Mesothelial cell of epicardium (in vitro differentiated cells): ENCODE results near the gene PPP2R3A. TPM values are rescaled to one million over a fixed set of nuclear protein-coding genes. Genes with fewer than 3 reads are reported as not detected.
"Not testable (repeated sequence)": the region's sequence is repeated elsewhere in the genome, so short reads cannot be mapped to it uniquely, and the experiment has no call there.

ENCODE experiments used
- DNase-seq, 2 experiments: peaks; one replicate each; pipeline ENCODE4 v3.0.0; 2021; ENCODE audit warnings: low spot score in 2 of 2; ENCODE audit not compliant: unreplicated experiment in 2 of 2
- H3K27ac Mint-ChIP-seq: 2 replicates; pipeline ENCODE4 v1.8.0; 2021; ENCODE audit warnings: mixed read lengths
- H3K27me3 Mint-ChIP-seq: 2 replicates; pipeline ENCODE4 v1.8.0; 2021; ENCODE audit warnings: low read depth, mixed read lengths
- H3K36me3 Mint-ChIP-seq: 2 replicates; pipeline ENCODE4 v1.8.0; 2021; ENCODE audit warnings: mixed read lengths
- H3K4me1 Mint-ChIP-seq: 2 replicates; pipeline ENCODE4 v1.8.0; 2021; ENCODE audit warnings: mixed read lengths
- H3K4me3 Mint-ChIP-seq: 2 replicates; pipeline ENCODE4 v1.8.0; 2021; ENCODE audit warnings: mild to moderate bottlenecking, moderate library complexity, mixed read lengths
- H3K9me3 Mint-ChIP-seq: 2 replicates; pipeline ENCODE4 v1.8.0; 2021; ENCODE audit warnings: mixed read lengths
- CTCF ChIP-seq: fragments of 200-600 bp; sonication (generic); IDR thresholded peaks from one replicate; pipeline ENCODE4 v1.5.0; 2021; ENCODE audit warnings: antibody characterized with exemption; ENCODE audit not compliant: unreplicated experiment
- total RNA-seq: library from RNA; stranded (reverse); gene quantifications from 3 replicates; pipeline ENCODE4 v1.2.1, GENCODE V29; 2021

The PPP2R3A gene
- total RNA-seq, 1 donor from 2014 or later, result 18.7 TPM

DNA sequence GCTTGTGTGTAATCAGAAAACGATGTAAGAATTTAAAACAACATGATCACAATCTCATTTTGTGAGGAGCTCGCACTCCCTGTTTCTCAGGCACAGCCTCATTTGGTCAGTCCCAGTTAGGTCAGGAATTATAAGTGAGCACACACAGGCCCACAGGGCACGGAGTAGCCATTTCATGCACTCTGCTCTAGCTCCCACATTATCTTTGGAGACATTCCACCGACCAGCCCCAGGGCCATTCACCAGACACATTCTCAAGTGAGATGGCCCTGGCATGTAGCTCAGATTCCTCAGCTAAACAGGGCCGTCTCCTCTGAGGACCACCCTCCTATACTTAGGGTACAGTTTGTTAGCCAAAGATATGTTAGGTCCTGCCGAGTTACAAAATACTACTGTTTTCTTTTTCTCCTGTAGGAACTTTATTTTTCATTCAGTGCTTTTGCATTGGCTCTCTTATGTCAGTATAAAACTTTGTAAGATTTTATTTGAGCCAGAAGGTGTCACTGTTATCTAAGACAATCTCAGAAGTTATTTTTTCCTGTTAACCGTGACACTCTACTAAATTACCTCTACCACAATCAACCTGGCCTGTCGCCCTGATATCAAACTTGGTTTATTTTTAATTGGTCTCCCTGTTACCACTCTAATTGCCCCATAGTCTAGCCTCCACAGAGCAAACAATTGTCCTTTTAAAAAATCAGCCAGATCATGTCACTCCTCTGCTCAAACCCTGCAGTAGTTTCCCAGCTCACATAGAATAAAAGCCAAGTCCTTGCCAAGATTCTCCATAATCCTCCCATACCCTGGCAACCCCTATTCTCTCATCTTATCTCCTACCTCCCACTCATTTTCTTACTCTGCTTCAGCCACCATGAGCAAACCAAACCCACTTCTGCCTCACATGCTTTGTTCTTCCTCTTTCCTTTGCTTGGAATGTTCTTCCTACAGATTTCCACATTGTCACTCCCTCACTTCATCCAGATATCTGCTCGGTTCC lies 105.7 kb downstream of the PPP2R3A start:
- Mint-ChIP-seq H3K27me3 (no peaks in the 10 kb centered on the region), H3K9me3 (peaks cover 4% of the 10 kb centered on the region), H3K4me3 (no peak overlapping the region), H3K27ac (peak overlapping the region; percentile 79), H3K36me3 (peaks cover 7% of the 10 kb centered on the region), H3K4me1 (peaks cover 21% of the 10 kb centered on the region)
- no peak for TF ChIP-seq CTCF
- no peak for DNase-seq

DNA sequence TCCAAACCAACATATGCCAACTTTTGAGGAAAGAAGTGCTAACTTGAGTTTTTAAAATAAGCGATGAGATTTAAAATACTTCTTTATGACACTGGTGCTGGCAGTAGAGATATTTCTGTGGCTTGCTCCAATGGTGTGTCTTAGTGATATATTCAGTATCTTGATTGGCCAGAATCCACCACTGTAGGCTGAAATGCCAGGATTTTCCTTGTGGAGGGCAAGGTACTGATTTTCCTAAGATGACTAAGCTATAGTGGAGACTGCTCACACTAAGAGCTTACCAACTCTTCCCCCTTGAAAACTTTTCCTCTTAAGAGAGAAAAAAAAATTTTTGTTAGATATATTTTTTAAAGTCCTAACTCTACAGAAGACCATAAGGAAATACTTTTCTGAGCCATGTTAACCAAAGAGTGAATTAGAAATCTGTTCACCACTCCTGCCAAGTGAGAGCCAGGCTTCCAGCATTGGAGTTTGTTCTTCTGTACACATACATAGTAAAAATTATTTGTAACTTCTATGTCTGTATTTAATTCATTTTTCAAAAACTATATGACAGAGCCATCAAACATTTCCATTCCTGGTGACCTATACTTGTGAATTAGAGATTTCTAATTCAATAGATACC lies 109.1 kb downstream of the PPP2R3A start:
- H3K36me3 Mint-ChIP-seq, result peaks cover under 1% of the 10 kb centered on the region
- H3K27me3 Mint-ChIP-seq, result no peaks in the 10 kb centered on the region
- H3K9me3 Mint-ChIP-seq, result no peaks in the 10 kb centered on the region
- no peak overlapping the region for H3K27ac Mint-ChIP-seq
- H3K4me1 Mint-ChIP-seq, result peaks cover 27% of the 10 kb centered on the region
- no peak overlapping the region for H3K4me3 Mint-ChIP-seq
- no peak for DNase-seq
- no peak for TF ChIP-seq CTCF

GRCh38 chr3:136075218-136075808 lies 109.8 kb downstream of the PPP2R3A start:
- peak; percentile 92 for TF ChIP-seq CTCF
- Mint-ChIP-seq H3K9me3 (no peaks in the 10 kb centered on the region), H3K4me1 (peaks cover 26% of the 10 kb centered on the region), H3K27me3 (no peaks in the 10 kb centered on the region), H3K4me3 (no peak overlapping the region), H3K27ac (no peak overlapping the region), H3K36me3 (peaks cover 2% of the 10 kb centered on the region)
- peak; percentile 26 to 73 for DNase-seq

GRCh38 chr3:136075811-136076210 lies 110.3 kb downstream of the PPP2R3A start:
- DNase-seq, result no peak
- H3K4me3 Mint-ChIP-seq, result no peak overlapping the region
- no peak overlapping the region for H3K27ac Mint-ChIP-seq
- TF ChIP-seq CTCF, result no peak
- H3K36me3 Mint-ChIP-seq, result peaks cover 2% of the 10 kb centered on the region
- peaks cover 23% of the 10 kb centered on the region for H3K4me1 Mint-ChIP-seq
- H3K9me3 Mint-ChIP-seq, result no peaks in the 10 kb centered on the region
- no peaks in the 10 kb centered on the region for H3K27me3 Mint-ChIP-seq

DNA sequence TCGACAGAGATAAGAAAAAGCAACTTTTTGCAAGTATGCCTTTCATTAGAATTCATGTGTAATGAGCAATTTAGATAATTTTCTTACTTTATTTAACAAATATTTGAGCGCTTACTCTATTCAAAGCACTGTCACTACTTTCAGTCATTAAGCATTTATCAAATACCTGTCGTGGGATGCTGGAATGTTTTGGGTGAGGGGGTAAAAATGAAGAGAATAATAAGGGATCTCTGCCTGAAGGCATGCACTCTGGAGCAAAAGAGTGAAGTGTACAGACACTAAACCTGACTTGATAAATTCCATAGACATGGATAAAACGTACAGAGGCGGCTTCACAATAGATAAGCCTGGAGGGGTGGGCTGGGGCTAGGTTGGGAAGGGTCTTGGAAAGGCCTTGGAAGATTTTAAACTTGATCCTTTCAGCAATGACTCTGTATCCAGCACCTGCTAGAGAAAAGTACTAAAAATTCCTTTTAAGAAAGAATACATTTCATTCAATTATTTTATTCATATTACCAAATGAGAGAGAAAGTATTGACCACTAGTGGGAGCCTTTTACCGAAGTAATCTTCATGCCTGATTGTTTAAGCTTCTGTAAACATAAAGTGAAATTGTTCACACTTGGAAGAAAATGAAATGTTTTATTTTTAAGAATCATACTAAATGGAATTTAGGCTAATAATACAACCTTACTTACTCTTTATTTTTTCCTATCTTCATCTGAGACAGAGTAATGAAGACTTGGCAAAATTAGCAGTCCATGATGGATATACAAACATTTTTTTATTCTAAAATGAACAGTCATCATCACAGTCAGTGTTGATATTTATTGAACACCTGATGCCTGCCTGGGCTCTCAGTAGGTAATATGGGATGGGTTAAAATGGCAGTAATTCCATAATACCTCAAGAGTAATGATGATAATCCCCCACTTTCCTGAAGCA lies 113.2 kb downstream of the PPP2R3A start:
- no peaks in the 10 kb centered on the region for H3K27me3 Mint-ChIP-seq
- H3K9me3 Mint-ChIP-seq, result peaks cover 5% of the 10 kb centered on the region
- H3K27ac Mint-ChIP-seq, result peak overlapping the region; percentile 54
- DNase-seq, result no peak
- H3K4me1 Mint-ChIP-seq, result peaks cover 10% of the 10 kb centered on the region
- TF ChIP-seq CTCF, result peak; percentile 48
- no peak overlapping the region for H3K4me3 Mint-ChIP-seq
- H3K36me3 Mint-ChIP-seq, result peaks cover 25% of the 10 kb centered on the region

GRCh38 chr3:136083641-136084382 lies 118.3 kb downstream of the PPP2R3A start:
- not testable (repeated sequence) for H3K27me3 Mint-ChIP-seq, H3K27ac Mint-ChIP-seq, DNase-seq, H3K4me3 Mint-ChIP-seq, H3K4me1 Mint-ChIP-seq
- Mint-ChIP-seq H3K36me3 (peaks cover 61% of the 10 kb centered on the region), H3K9me3 (peaks cover 22% of the 10 kb centered on the region)

DNA sequence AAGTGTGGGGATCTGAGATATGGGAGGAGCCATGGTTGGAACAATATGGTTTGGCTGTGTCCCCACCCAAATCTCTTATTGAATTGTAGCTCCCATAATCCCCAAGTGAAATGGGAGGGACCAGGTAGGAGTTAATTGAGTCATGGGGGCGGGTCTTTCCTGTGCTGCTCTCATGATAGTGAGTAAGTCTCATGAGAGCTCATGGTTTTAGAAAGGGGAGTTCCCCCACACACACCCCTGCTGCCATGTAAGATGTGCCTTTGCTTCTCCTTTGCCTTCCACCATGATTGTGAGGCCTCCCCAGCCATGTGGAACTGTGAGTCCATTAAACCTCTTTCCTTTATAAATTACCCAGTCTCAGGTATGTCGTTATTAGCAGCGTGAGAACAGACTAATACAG lies 119.5 kb downstream of the PPP2R3A start:
- H3K4me1 Mint-ChIP-seq, H3K27me3 Mint-ChIP-seq: not testable (repeated sequence)
- peaks cover 71% of the 10 kb centered on the region for H3K36me3 Mint-ChIP-seq

More for the DNA sequence above, 119.5 kb downstream of the PPP2R3A start:
- not testable (repeated sequence) for DNase-seq, H3K27ac Mint-ChIP-seq, H3K4me3 Mint-ChIP-seq
- peaks cover 33% of the 10 kb centered on the region for H3K9me3 Mint-ChIP-seq
